CD4-positive, alpha-beta T cell (primary cell): ENCODE data around the gene NCKAP1. TPM values are rescaled to one million over a fixed set of nuclear protein-coding genes. Genes with fewer than 3 reads are reported as not detected.

ENCODE experiments used
- ATAC-seq: fragments of 200-7000 bp; cut with Tn5 transposase; one replicate; pipeline ENCODE4 v1.10.0; 2022; ENCODE audit warnings: mild to moderate bottlenecking; ENCODE audit not compliant: poor library complexity
- CTCF ChIA-PET: fragments of 350-600 bp; sonication (Branson Sonifier 250); formaldehyde crosslinking; loops from one replicate; lab custom pipeline; 2021; ENCODE audit warnings: antibody characterized with exemption, inconsistent platforms; lab: Charles Lee
- POLR2A ChIA-PET: fragments of 350-600 bp; sonication (Branson Sonifier 250); formaldehyde crosslinking; loops from one replicate; lab custom pipeline; 2021; ENCODE audit warnings: antibody characterized with exemption, inconsistent platforms; lab: Charles Lee
- DNase-seq, 14 experiments: peaks; one replicate each; pipeline ENCODE4 v3.0.0-alpha.2; 2013 to 2020; ENCODE audit warnings: mixed read lengths in 2 of 14
- H3K27ac ChIP-seq, 2 donors: one replicate each; pipeline versions ENCODE4 v1.5.1 to v1.7.0; 2013; ENCODE audit warnings: low read length in 2 of 2, low read depth in 1 of 2, mild to moderate bottlenecking in 1 of 2
- H3K27me3 ChIP-seq, 2 experiments: 1 replicate in 1 of 2; 2 replicates in 1 of 2; pipeline versions ENCODE4 v1.6.1 to v1.7.0; 2013; ENCODE audit warnings: low read length in 2 of 2, control low read depth in 1 of 2, mild to moderate bottlenecking in 1 of 2, moderate library complexity in 1 of 2; ENCODE audit not compliant: insufficient read depth in 2 of 2, control insufficient read depth in 1 of 2
- H3K36me3 ChIP-seq: one replicate; pipeline ENCODE4 v1.6.1; 2013; ENCODE audit warnings: low read length, control low read depth; ENCODE audit not compliant: insufficient read depth
- H3K4me1 ChIP-seq: one replicate; pipeline ENCODE4 v1.6.1; 2013; ENCODE audit warnings: low read length, control low read depth; ENCODE audit not compliant: insufficient read depth
- H3K4me3 ChIP-seq: one replicate; pipeline ENCODE4 v1.5.1; 2013; ENCODE audit warnings: mild to moderate bottlenecking, low read length, moderate library complexity
- H3K9me3 ChIP-seq, 2 experiments: 1 replicate in 1 of 2; 2 replicates in 1 of 2; pipeline versions ENCODE4 v1.6.1 to v1.7.0; 2013; ENCODE audit warnings: low read length in 2 of 2, mild to moderate bottlenecking in 2 of 2, control low read depth in 1 of 2, moderate library complexity in 1 of 2; ENCODE audit not compliant: control insufficient read depth in 1 of 2, insufficient read depth in 1 of 2
- H3K27ac Mint-ChIP-seq: one replicate; pipeline ENCODE4 v1.8.0; 2020; ENCODE audit warnings: mixed read lengths
- H3K27me3 Mint-ChIP-seq: one replicate; pipeline ENCODE4 v1.8.0; 2021; ENCODE audit warnings: mixed read lengths
- H3K36me3 Mint-ChIP-seq: one replicate; pipeline ENCODE4 v1.8.0; 2021; ENCODE audit warnings: low read depth, mixed read lengths
- H3K4me1 Mint-ChIP-seq: one replicate; pipeline ENCODE4 v1.8.0; 2021; ENCODE audit warnings: low read depth, mixed read lengths
- H3K4me3 Mint-ChIP-seq: one replicate; pipeline ENCODE4 v1.8.0; 2020; ENCODE audit warnings: mild to moderate bottlenecking, mixed read lengths
- H3K9me3 Mint-ChIP-seq: one replicate; pipeline ENCODE4 v1.8.0; 2020; ENCODE audit warnings: mixed read lengths
- intact Hi-C, 2 experiments: fragments of 100-400 bp; cut with DNase I in 1 of 2; cut with micrococcal nuclease in 1 of 2; formaldehyde crosslinking; loops; one replicate each; pipeline versions ENCODE4 v1.15.1 to v1.9.0; 2023 to 2025; cut with DNase I, micrococcal nuclease
- total RNA-seq, 174 experiments: library from RNA in 2 of 174; stranded (reverse) in 2 of 174; gene quantifications; one replicate each; pipeline ENCODE4 v1.2.3 and lab custom pipeline; 2021 to 2026
- TF ChIP-seq, protein P1 (sequence below): fragments of 200-600 bp; IDR thresholded peaks from one replicate; pipeline ENCODE4 v1.8.0; 2022; ENCODE audit warnings: antibody characterized with exemption, mild to moderate bottlenecking

The NCKAP1 gene
- total RNA-seq, 2 experiments from 2014 or later: 2.4 to 2.5 TPM

DNA sequence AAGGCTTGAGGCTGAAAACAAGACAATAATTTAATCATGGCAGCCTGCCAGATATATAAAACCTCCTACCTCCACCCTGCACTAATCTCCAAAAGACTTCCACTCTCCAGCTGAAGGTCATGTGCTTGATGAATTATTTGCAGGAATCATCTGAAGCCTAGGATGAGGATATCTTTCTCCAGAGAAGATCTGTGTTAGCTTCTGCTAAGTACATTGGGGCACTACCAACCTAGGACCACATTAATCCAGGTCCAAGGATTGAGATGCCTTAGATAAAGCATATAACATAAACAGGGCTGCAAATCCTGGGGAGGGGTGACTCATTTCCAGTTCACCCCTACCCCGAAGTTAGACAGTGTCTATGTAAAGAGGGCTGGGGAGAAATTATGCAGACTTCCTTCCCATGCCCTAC is 91.3 kb downstream of the NCKAP1 start:
- ATAC-seq (no peak), DNase-seq (no peak)
- Mint-ChIP-seq H3K4me1 (no peaks in the 10 kb centered on the region), H3K4me3 (no peak overlapping the region), H3K27ac (no peak overlapping the region), H3K36me3 (peaks cover 6% of the 10 kb centered on the region), H3K27me3 (no peaks in the 10 kb centered on the region), H3K9me3 (no peaks in the 10 kb centered on the region)
- H3K4me1 ChIP-seq: no peaks in the 10 kb centered on the region
- CTCF ChIA-PET: no interaction called here
- H3K4me3 ChIP-seq: no peak overlapping the region
- H3K27me3 ChIP-seq: no peaks in the 10 kb centered on the region
- no peaks in the 10 kb centered on the region for H3K36me3 ChIP-seq
- no peak overlapping the region for H3K27ac ChIP-seq
- intact Hi-C loops: no loop called here
- TF ChIP-seq, protein P1, sequence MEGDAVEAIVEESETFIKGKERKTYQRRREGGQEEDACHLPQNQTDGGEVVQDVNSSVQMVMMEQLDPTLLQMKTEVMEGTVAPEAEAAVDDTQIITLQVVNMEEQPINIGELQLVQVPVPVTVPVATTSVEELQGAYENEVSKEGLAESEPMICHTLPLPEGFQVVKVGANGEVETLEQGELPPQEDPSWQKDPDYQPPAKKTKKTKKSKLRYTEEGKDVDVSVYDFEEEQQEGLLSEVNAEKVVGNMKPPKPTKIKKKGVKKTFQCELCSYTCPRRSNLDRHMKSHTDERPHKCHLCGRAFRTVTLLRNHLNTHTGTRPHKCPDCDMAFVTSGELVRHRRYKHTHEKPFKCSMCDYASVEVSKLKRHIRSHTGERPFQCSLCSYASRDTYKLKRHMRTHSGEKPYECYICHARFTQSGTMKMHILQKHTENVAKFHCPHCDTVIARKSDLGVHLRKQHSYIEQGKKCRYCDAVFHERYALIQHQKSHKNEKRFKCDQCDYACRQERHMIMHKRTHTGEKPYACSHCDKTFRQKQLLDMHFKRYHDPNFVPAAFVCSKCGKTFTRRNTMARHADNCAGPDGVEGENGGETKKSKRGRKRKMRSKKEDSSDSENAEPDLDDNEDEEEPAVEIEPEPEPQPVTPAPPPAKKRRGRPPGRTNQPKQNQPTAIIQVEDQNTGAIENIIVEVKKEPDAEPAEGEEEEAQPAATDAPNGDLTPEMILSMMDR: no peak
- POLR2A ChIA-PET: no interaction called here
- H3K9me3 ChIP-seq: no peaks in the 10 kb centered on the region

DNA sequence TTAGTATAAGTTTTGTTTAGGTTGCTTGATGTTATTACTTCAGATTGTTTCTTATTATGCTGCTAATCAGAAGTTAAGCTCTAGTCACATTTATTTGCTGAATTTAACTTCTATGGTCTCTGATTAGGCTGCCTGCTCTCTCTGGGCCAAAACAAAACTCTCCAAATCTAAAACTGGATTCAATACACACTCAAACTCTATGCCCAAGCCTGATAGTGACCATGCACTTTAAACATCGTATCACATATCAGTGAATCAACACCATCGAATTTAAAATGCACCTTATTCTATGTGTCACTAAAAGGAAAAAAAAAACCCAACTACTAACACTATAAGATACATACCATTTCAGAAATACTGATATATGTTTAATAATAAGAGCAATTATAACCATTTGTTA is 94.9 kb downstream of the NCKAP1 start:
- H3K4me1 ChIP-seq: no peaks in the 10 kb centered on the region
- H3K36me3 ChIP-seq: no peaks in the 10 kb centered on the region
- H3K4me3 Mint-ChIP-seq: no peak overlapping the region
- H3K27ac ChIP-seq: no peak overlapping the region
- ChIA-PET CTCF (no interaction called here), POLR2A (no interaction called here)
- intact Hi-C loops: no loop called here
- H3K27me3 Mint-ChIP-seq: no peaks in the 10 kb centered on the region
- no peaks in the 10 kb centered on the region for H3K4me1 Mint-ChIP-seq
- TF ChIP-seq, protein P1: no peak
- peaks cover 7% of the 10 kb centered on the region for H3K36me3 Mint-ChIP-seq
- H3K4me3 ChIP-seq: no peak overlapping the region
- no peak for DNase-seq
- no peaks in the 10 kb centered on the region for H3K9me3 Mint-ChIP-seq
- no peaks in the 10 kb centered on the region for H3K9me3 ChIP-seq
- no peak for ATAC-seq
- no peaks in the 10 kb centered on the region for H3K27me3 ChIP-seq
- H3K27ac Mint-ChIP-seq: no peak overlapping the region

DNA sequence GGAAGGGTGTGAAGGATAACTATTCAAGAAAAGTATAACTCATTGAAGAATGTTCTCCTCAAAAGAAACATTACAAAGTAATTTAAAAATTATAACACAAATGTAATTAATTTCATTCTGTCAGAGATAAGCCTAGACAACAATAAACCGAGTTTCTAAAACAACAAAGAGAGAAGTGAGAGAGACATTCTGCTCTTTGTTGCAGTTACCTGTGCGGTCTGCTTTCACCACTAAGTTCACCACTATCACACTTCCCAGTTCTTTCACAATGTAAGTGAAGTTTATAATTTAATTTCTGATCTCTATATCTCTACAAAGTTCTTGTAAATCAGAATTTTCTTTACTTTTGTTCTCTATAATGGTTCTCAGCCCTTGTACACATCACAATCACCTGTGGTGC is 95.5 kb downstream of the NCKAP1 start:
- no peaks in the 10 kb centered on the region for H3K4me1 ChIP-seq
- H3K4me3 ChIP-seq: no peak overlapping the region
- POLR2A ChIA-PET: no interaction called here
- H3K36me3 ChIP-seq: no peaks in the 10 kb centered on the region
- CTCF ChIA-PET: no interaction called here
- Mint-ChIP-seq H3K27me3 (no peaks in the 10 kb centered on the region), H3K4me3 (no peak overlapping the region), H3K36me3 (peaks cover 7% of the 10 kb centered on the region), H3K4me1 (no peaks in the 10 kb centered on the region), H3K9me3 (no peaks in the 10 kb centered on the region), H3K27ac (no peak overlapping the region)
- no peak overlapping the region for H3K27ac ChIP-seq
- ATAC-seq (no peak), DNase-seq (no peak)
- no peaks in the 10 kb centered on the region for H3K27me3 ChIP-seq
- intact Hi-C loops: no loop called here
- no peaks in the 10 kb centered on the region for H3K9me3 ChIP-seq
- TF ChIP-seq, protein P1: no peak
